Measurements from ENCODE around the gene GPR31. TPM values are rescaled to one million over a fixed set of nuclear protein-coding genes. Genes with fewer than 3 reads are reported as not detected.

Gene GPR31
- total and polyA plus RNA-seq, 2 of the 4 experiments (the other 2 are of a cell fraction) = not detected

DNA sequence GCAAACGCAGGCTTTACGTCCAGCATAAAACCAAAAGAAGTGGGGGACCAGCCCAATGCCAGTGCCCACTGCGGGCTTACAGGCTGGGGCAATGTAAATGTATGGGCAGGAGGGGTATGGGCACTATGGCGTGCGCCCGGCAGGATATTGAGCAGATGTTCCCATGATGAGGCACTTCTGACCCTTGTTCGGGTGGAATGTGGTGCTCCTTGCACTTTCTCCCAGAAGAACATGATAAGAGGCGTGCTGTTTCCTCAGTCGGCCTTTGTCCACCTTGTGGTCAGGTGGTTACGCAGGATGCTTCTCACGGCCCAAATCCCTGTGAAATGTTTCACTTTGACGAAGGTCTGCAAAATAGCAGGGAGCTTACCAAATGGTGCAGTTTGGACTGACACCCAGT, 4.8 kb upstream of the GPR31 start:
- H3K4me3 ChIP-seq (ENCODE audit: insufficient read depth, low read depth, low read length) = no peak overlapping the region
- DNase-seq (no peak), ATAC-seq (ENCODE audit: low read depth) (no peak)
- no peak overlapping the region for H4K8ac ChIP-seq (ENCODE audit: low read depth in 2 of 2, low read length in 2 of 2)
- dilution Hi-C loops (cut with HindIII; ENCODE audit: low sequenced_read_pairs, unreplicated experiment) (no loop called here), intact Hi-C loops (cut with micrococcal nuclease) (no loop called here), in situ Hi-C loops (cut with MboI; ENCODE audit: low sequenced_read_pairs) (no loop called here)
- no peak overlapping the region for H2AK9ac ChIP-seq (replicated peaks; ENCODE audit: low read depth, low read length, poor library complexity)
- no peak overlapping the region for H2AFZ ChIP-seq (replicated peaks; ENCODE audit: low read length, poor library complexity)
- H2BK120ac ChIP-seq (ENCODE audit: low read depth, low read length) = no peak overlapping the region
- no peak overlapping the region for H2BK5ac ChIP-seq (ENCODE audit: low read depth, low read length, poor library complexity, severe bottlenecking)
- no peak overlapping the region for H3K4ac ChIP-seq (ENCODE audit: low read depth, low read length)
- no peak overlapping the region for H3K9ac ChIP-seq (ENCODE audit: low read depth, low read length)
- no peaks in the 10 kb centered on the region for H3K27me3 ChIP-seq (ENCODE audit: control insufficient read depth, insufficient read depth, low read length)
- no peaks in the 10 kb centered on the region for H3K79me1 ChIP-seq (ENCODE audit: low read depth in 1 of 2, low read length in 2 of 2)
- TF ChIP-seq RFX5 (IDR thresholded peaks at IDR 0.05; ENCODE audit: low read depth, low read length) (no peak), MAFK (IDR thresholded peaks at IDR 0.05; ENCODE audit: low read depth, low read length) (no peak)
- TF ChIP-seq, protein P1, sequence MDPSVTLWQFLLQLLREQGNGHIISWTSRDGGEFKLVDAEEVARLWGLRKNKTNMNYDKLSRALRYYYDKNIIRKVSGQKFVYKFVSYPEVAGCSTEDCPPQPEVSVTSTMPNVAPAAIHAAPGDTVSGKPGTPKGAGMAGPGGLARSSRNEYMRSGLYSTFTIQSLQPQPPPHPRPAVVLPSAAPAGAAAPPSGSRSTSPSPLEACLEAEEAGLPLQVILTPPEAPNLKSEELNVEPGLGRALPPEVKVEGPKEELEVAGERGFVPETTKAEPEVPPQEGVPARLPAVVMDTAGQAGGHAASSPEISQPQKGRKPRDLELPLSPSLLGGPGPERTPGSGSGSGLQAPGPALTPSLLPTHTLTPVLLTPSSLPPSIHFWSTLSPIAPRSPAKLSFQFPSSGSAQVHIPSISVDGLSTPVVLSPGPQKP (IDR thresholded peaks at IDR 0.05; ENCODE audit: borderline replicate concordance, low read depth, low read length) = no peak
- 59% methylated on average over 10 of the region's 12 CpGs; no CpG with 5 or more reads in 1 of the 2 experiments for WGBS, 2 experiments (ENCODE audit: extremely low coverage in 2 of 2, insufficient read length in 1 of 2)
- no peaks in the 10 kb centered on the region for H3K9me1 ChIP-seq (ENCODE audit: insufficient read depth, low read length)
- no peak overlapping the region for H2BK15ac ChIP-seq (ENCODE audit: low read depth, low read length)
- H3K9me3 ChIP-seq (ENCODE audit: control insufficient read depth, insufficient read depth, low read length) = peaks cover 5% of the 10 kb centered on the region
- no peak overlapping the region for H3K4me2 ChIP-seq (ENCODE audit: low read depth, low read length)
- no peak overlapping the region for H3K14ac ChIP-seq (replicated peaks; ENCODE audit: low read depth, low read length)
- H3K4me1 ChIP-seq (ENCODE audit: control insufficient read depth, insufficient read depth, low read length) = no peaks in the 10 kb centered on the region
- no peak overlapping the region for H3K27ac ChIP-seq (ENCODE audit: insufficient read depth, low read length)
- no peak overlapping the region for H4K91ac ChIP-seq (ENCODE audit: insufficient read depth, low read depth, low read length)
- BruUV-seq (replicated peaks) = no TSS peak
- H3K23ac ChIP-seq (ENCODE audit: low read depth, low read length) = no peak overlapping the region
- no peaks in the 10 kb centered on the region for H4K20me1 ChIP-seq (ENCODE audit: insufficient read depth, low read length)
- H2AK5ac ChIP-seq (ENCODE audit: low read depth, low read length) = no peak overlapping the region
- CTCF ChIA-PET = no interaction called here
- H3K36me3 ChIP-seq (ENCODE audit: control insufficient read depth, insufficient read depth, low read length) = no peaks in the 10 kb centered on the region
- POLR2A ChIA-PET (ENCODE audit: unreplicated experiment) = no interaction called here
- no peak overlapping the region for H3K56ac ChIP-seq (ENCODE audit: extremely low read depth, insufficient read depth, low read length)
- no peak overlapping the region for H4K5ac ChIP-seq (ENCODE audit: low read depth, low read length)
- no peak overlapping the region for H2BK20ac ChIP-seq (ENCODE audit: low read depth, low read length)
- no peak overlapping the region for H3K18ac ChIP-seq (ENCODE audit: low read depth, low read length)
